Measurements from ENCODE around the gene MMP10.
A peak's percentile ranks its signal among the peaks of the same experiment; 100 is the strongest.

MMP10 gene

DNA sequence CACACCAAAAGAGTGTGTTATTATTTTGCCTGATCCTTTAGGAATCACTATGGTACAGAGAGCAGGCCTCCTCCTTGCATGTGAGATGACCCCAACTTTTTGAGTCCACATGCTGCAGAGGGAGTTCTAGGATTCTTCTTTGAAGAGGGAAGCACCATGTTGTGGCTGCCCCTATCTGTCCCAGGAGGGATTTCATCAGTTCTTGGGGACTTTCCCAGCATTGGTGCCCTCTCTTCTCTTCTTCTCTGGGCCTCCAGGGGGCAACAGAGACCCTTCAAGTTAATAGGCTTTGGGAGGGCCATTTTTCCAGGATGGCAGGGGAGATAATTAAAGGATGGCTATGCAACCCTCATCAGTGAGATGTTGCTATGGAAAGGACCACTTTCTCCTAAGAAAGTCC, 14.0 kb upstream of the MMP10 start:
- Histone ChIP-seq H3K9ac (ENCODE audit: insufficient read length, low read depth) (no peak overlapping the region), H3K4me3 (ENCODE audit: insufficient read length, low read depth) (no peak overlapping the region), H3K9me3 (ENCODE audit: insufficient read depth, low read length) (no peaks in the 10 kb centered on the region), H3K4me1 (ENCODE audit: insufficient read depth, insufficient read length) (no peaks in the 10 kb centered on the region), H3K27me3 (ENCODE audit: insufficient read depth, insufficient read length) (no peaks in the 10 kb centered on the region), H3K36me3 (ENCODE audit: insufficient read depth, insufficient read length, low read length) (no peaks in the 10 kb centered on the region)
- DNase-seq (ENCODE audit: low read depth, low spot score): peak; percentile 63
- TF ChIP-seq SUZ12 (IDR thresholded peaks at IDR 0.05; ENCODE audit: extremely low read depth, insufficient read depth, insufficient read length) (no peak), ZNF274 (IDR thresholded peaks at IDR 0.05; ENCODE audit: low read depth, low read length) (no peak), YY1 (IDR thresholded peaks at IDR 0.05; ENCODE audit: insufficient read depth, insufficient read length) (no peak)

DNA sequence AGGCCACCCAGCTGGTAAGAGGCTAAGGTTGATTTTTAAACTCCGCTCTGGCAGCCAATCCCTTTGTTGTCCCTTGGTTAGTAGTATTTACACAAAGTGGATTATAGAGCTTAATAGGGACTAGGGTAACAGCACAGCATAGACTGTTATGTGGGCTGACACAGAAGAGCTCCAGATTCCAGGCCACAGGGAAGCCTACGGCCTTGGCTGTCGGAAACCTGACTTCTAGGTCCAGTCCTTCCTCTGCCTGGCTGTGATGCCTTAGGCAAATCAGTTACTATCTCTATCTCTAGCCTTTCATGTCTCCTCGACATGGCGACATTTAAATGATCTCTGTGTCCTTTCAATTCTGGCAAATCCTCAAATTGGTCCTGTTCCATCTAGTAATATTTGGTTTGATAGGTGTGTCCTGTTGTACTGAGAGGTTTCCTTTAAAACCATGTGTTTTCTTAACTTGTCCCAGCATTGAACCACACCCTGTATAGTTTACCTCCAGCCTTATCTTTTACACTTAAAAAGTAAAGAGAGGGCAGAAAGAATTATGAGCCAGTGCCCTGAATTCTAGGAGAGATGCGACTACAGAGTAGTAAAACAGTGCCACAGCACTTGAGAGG, 13.4 kb upstream of the MMP10 start:
- Histone ChIP-seq H3K36me3 (ENCODE audit: insufficient read depth, insufficient read length, low read length) (no peaks in the 10 kb centered on the region), H3K4me3 (ENCODE audit: insufficient read length, low read depth) (no peak overlapping the region), H3K4me1 (ENCODE audit: insufficient read depth, insufficient read length) (no peaks in the 10 kb centered on the region), H3K27me3 (ENCODE audit: insufficient read depth, insufficient read length) (no peaks in the 10 kb centered on the region), H3K9ac (ENCODE audit: insufficient read length, low read depth) (no peak overlapping the region), H3K9me3 (ENCODE audit: insufficient read depth, low read length) (no peaks in the 10 kb centered on the region)
- TF ChIP-seq ZNF274 (IDR thresholded peaks at IDR 0.05; ENCODE audit: low read depth, low read length): no peak
- TF ChIP-seq YY1 (IDR thresholded peaks at IDR 0.05; ENCODE audit: insufficient read depth, insufficient read length): no peak
- no peak for TF ChIP-seq SUZ12 (IDR thresholded peaks at IDR 0.05; ENCODE audit: extremely low read depth, insufficient read depth, insufficient read length)
- DNase-seq (ENCODE audit: low read depth, low spot score): no peak

DNA sequence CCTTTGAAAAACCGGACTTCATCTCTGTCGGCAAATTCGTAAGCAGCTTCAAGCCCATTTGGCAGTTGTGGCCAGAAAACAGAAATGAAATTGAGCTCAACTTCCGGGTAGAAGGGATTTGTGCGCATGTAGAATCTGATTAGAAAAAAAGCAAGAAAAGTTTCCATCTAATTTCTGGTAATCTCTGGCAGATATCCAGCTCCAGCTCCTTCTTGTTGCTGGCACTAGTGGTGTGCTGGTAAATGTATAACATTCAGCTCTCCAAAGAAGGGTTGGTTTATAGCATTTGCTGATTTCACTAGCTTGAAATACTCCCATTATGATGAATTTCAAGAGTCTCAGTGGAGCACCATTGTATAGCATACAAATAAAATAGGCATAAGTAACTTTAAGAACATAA, 12.2 kb upstream of the MMP10 start:
- no peaks in the 10 kb centered on the region for H3K4me1 ChIP-seq (ENCODE audit: insufficient read depth, insufficient read length)
- TF ChIP-seq SUZ12 (IDR thresholded peaks at IDR 0.05; ENCODE audit: extremely low read depth, insufficient read depth, insufficient read length): no peak
- no peak for TF ChIP-seq ZNF274 (IDR thresholded peaks at IDR 0.05; ENCODE audit: low read depth, low read length)
- H3K9me3 ChIP-seq (ENCODE audit: insufficient read depth, low read length): no peaks in the 10 kb centered on the region
- no peak overlapping the region for H3K9ac ChIP-seq (ENCODE audit: insufficient read length, low read depth)
- no peak overlapping the region for H3K4me3 ChIP-seq (ENCODE audit: insufficient read length, low read depth)
- DNase-seq (ENCODE audit: low read depth, low spot score): no peak
- H3K27me3 ChIP-seq (ENCODE audit: insufficient read depth, insufficient read length): no peaks in the 10 kb centered on the region
- no peaks in the 10 kb centered on the region for H3K36me3 ChIP-seq (ENCODE audit: insufficient read depth, insufficient read length, low read length)

DNA sequence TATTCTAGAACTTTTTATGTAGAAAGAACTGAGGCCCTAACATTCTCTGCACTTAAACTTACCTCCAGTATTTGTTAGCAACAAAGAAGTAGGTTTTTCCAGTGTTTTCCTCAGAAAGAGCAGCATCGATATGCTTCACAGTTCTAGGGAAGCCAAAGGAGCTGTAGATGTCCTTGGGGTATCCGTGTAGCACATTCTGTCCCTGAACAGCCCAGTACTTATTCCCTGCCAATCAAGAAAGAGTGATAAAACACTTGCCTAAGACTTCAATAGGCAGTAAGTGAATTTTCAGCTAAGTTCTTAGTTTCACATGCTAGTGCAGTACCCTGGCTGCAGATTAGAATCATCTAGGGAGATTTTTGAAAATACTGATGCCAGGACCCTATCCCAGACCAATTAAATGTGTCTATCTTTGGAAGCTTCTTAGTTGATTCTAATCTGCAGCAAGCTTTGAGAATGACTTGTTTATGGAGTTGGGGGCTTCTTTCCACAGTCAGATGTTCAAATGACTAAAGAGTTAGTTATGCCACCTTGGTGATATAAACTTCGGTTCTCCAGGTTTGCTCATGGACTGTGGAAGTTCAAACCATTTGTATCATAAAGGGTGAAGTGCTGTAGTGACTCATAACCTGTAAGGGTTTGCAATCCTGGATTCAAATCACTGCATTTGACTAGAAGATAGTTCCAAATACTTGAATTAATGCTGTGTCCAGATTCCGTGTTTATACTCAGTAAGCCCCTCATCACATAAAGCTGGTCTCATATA, 11.0 kb upstream of the MMP10 start:
- H3K9ac ChIP-seq (ENCODE audit: insufficient read length, low read depth): no peak overlapping the region
- no peak for DNase-seq (ENCODE audit: low read depth, low spot score)
- no peaks in the 10 kb centered on the region for H3K9me3 ChIP-seq (ENCODE audit: insufficient read depth, low read length)
- H3K27me3 ChIP-seq (ENCODE audit: insufficient read depth, insufficient read length): no peaks in the 10 kb centered on the region
- TF ChIP-seq YY1 (IDR thresholded peaks at IDR 0.05; ENCODE audit: insufficient read depth, insufficient read length): no peak
- no peak overlapping the region for H3K4me3 ChIP-seq (ENCODE audit: insufficient read length, low read depth)
- no peaks in the 10 kb centered on the region for H3K36me3 ChIP-seq (ENCODE audit: insufficient read depth, insufficient read length, low read length)
- H3K4me1 ChIP-seq (ENCODE audit: insufficient read depth, insufficient read length): no peaks in the 10 kb centered on the region

DNA sequence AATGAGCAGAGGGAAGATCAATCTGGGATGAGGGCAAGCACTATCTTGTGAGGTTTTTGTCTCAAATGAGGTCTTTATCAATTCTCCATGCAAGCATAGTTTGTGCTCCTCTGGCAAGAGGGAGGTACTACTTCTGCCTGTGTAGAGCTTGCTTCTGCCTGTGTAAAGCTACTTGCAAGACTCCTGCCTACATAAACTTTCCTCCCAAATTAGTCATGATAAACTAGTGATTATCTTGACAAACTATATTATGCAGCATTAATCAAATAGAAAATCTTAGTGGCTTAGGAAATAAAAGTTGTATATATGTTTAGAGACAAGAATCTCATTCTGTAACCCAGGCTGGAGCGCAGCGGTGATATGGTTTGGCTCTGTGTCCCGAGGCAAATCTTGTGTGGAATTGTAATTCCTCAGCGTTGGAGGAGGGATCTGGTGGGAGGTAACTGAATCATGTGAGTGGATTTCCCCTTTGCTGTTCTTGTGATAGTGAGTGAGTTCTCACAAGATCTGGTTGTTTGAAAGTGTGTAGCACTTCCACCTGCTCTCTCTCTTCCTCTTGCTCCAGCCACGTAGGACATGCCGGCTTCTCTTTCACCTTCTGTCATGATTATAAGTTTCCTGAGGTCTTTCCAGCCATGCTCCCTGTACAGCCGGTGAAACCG, 8.0 kb upstream of the MMP10 start:
- DNase-seq (ENCODE audit: low read depth, low spot score): no peak
- no peak overlapping the region for H3K9ac ChIP-seq (ENCODE audit: insufficient read length, low read depth)
- H3K27me3 ChIP-seq (ENCODE audit: insufficient read depth, insufficient read length): no peaks in the 10 kb centered on the region
- no peaks in the 10 kb centered on the region for H3K36me3 ChIP-seq (ENCODE audit: insufficient read depth, insufficient read length, low read length)
- H3K4me3 ChIP-seq (ENCODE audit: insufficient read length, low read depth): no peak overlapping the region
- no peaks in the 10 kb centered on the region for H3K9me3 ChIP-seq (ENCODE audit: insufficient read depth, low read length)
- no peak for TF ChIP-seq ZNF274 (IDR thresholded peaks at IDR 0.05; ENCODE audit: low read depth, low read length)
- TF ChIP-seq SUZ12 (IDR thresholded peaks at IDR 0.05; ENCODE audit: extremely low read depth, insufficient read depth, insufficient read length): no peak
- TF ChIP-seq YY1 (IDR thresholded peaks at IDR 0.05; ENCODE audit: insufficient read depth, insufficient read length): no peak
- no peaks in the 10 kb centered on the region for H3K4me1 ChIP-seq (ENCODE audit: insufficient read depth, insufficient read length)

DNA sequence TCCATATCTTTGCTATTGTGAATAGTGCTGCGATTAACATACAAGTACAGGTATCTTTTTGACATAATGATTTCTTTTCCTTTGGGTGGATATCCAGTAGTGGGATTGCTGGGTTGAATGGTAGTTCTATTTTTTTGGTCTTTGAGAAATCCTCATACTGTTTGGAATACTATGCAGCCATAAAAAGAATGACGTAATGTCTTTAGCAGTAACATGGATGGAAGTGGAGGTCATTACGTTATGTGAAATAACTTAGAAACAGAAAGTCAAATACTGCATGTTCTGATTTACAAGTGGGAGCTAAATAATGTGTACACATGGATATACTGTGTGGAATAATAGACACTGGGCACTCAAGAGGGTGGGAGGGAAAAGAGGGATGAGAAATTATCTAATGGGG, 4.0 kb upstream of the MMP10 start:
- no peaks in the 10 kb centered on the region for H3K9me3 ChIP-seq (ENCODE audit: insufficient read depth, low read length)
- TF ChIP-seq YY1 (IDR thresholded peaks at IDR 0.05; ENCODE audit: insufficient read depth, insufficient read length) (no peak), ZNF274 (IDR thresholded peaks at IDR 0.05; ENCODE audit: low read depth, low read length) (no peak), SUZ12 (IDR thresholded peaks at IDR 0.05; ENCODE audit: extremely low read depth, insufficient read depth, insufficient read length) (no peak)
- H3K9ac ChIP-seq (ENCODE audit: insufficient read length, low read depth): no peak overlapping the region

DNA sequence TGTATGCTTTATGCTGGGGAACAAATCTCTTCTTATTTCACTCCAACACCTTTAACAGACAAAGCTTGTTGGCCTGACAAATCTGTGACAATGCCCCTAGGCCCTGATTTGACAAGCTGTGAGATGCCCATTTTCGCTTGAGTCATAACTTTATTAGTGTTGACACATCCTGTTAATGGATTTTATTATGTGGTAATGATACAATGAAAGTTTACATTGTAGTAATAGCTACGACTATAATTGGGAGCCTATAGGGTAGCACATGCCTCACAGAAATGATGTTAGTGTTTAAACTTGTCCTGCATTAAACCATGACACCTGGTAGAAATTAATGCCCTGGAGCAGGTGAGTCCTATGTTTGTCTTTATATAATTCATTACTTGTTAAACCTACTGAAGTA, 3.3 kb upstream of the MMP10 start:
- H3K36me3 ChIP-seq (ENCODE audit: insufficient read depth, insufficient read length, low read length): no peaks in the 10 kb centered on the region
- H3K27me3 ChIP-seq (ENCODE audit: insufficient read depth, insufficient read length): no peaks in the 10 kb centered on the region
- no peak for DNase-seq (ENCODE audit: low read depth, low spot score)
- H3K9me3 ChIP-seq (ENCODE audit: insufficient read depth, low read length): no peaks in the 10 kb centered on the region
- no peak for TF ChIP-seq SUZ12 (IDR thresholded peaks at IDR 0.05; ENCODE audit: extremely low read depth, insufficient read depth, insufficient read length)
- no peak for TF ChIP-seq ZNF274 (IDR thresholded peaks at IDR 0.05; ENCODE audit: low read depth, low read length)
- no peak for TF ChIP-seq YY1 (IDR thresholded peaks at IDR 0.05; ENCODE audit: insufficient read depth, insufficient read length)
- no peak overlapping the region for H3K4me3 ChIP-seq (ENCODE audit: insufficient read length, low read depth)
- H3K9ac ChIP-seq (ENCODE audit: insufficient read length, low read depth): no peak overlapping the region
- H3K4me1 ChIP-seq (ENCODE audit: insufficient read depth, insufficient read length): no peaks in the 10 kb centered on the region

More for the DNA sequence above, 4.0 kb upstream of the MMP10 start:
- Histone ChIP-seq H3K4me3 (ENCODE audit: insufficient read length, low read depth) (no peak overlapping the region), H3K27me3 (ENCODE audit: insufficient read depth, insufficient read length) (no peaks in the 10 kb centered on the region), H3K4me1 (ENCODE audit: insufficient read depth, insufficient read length) (no peaks in the 10 kb centered on the region), H3K36me3 (ENCODE audit: insufficient read depth, insufficient read length, low read length) (no peaks in the 10 kb centered on the region)
- DNase-seq (ENCODE audit: low read depth, low spot score): no peak
